ENCODE data around the gene KRTAP17-1.

DNA sequence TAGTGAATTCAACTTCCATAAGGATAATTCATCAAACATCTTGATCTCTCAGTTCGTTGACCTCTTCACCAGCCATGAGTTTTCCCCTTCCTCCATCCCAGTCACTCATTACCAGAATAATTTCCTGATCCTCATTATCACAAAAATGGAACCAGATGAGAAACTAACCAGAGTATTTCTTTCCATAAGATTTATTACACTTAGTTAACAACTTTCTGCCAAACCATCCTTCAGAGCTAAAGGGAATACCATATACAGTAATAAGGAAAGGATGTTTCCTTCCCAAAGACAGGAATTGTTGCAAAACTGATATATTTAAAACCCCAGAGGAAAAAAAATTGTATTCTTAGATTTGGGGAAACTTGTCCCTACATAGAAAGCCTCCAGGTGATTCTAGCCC is 21.5 kb downstream of the KRTAP17-1 start:
- TF ChIP-seq, protein P1, sequence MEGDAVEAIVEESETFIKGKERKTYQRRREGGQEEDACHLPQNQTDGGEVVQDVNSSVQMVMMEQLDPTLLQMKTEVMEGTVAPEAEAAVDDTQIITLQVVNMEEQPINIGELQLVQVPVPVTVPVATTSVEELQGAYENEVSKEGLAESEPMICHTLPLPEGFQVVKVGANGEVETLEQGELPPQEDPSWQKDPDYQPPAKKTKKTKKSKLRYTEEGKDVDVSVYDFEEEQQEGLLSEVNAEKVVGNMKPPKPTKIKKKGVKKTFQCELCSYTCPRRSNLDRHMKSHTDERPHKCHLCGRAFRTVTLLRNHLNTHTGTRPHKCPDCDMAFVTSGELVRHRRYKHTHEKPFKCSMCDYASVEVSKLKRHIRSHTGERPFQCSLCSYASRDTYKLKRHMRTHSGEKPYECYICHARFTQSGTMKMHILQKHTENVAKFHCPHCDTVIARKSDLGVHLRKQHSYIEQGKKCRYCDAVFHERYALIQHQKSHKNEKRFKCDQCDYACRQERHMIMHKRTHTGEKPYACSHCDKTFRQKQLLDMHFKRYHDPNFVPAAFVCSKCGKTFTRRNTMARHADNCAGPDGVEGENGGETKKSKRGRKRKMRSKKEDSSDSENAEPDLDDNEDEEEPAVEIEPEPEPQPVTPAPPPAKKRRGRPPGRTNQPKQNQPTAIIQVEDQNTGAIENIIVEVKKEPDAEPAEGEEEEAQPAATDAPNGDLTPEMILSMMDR (IDR thresholded peaks at IDR 0.05; ENCODE audit: poor library complexity, severe bottlenecking) = no peak
- TF ChIP-seq EP300 (conservative IDR thresholded peaks at IDR 0.05; ENCODE audit: poor library complexity, severe bottlenecking) = no peak
- no peak for TF ChIP-seq RAD21 (conservative IDR thresholded peaks at IDR 0.05)
- no peak for TF ChIP-seq REST (IDR thresholded peaks at IDR 0.05; ENCODE audit: borderline replicate concordance)
- TF ChIP-seq EZH2 (IDR thresholded peaks at IDR 0.05; ENCODE audit: borderline replicate concordance, insufficient read depth, low read length, poor library complexity, severe bottlenecking) = no peak
- TF ChIP-seq POLR2AphosphoS5 (IDR thresholded peaks at IDR 0.05) = no peak
- no peak for TF ChIP-seq SMC3 (conservative IDR thresholded peaks at IDR 0.05; ENCODE audit: poor library complexity)
- no peak for TF ChIP-seq MXI1 (conservative IDR thresholded peaks at IDR 0.05; ENCODE audit: poor library complexity, severe bottlenecking)
